HEK293 (cell line): ENCODE measurements around the gene DEFB119.

Source experiments
- CTCF ChIA-PET: fragments of 350-600 bp; formaldehyde crosslinking; extraction: SDS; loops from one replicate; lab custom pipeline; 2021; ENCODE audit warnings: antibody characterized with exemption; lab: Yijun Ruan, JAX
- POLR2A ChIA-PET: fragments of 300-600 bp; formaldehyde crosslinking; extraction: SDS; loops from one replicate; lab custom pipeline; 2020; ENCODE audit warnings: antibody characterized with exemption, inconsistent platforms; lab: Yijun Ruan, JAX
- H3K27ac ChIP-seq: fragments of 200-500 bp; sonication (Bioruptor generic); 2 replicates; pipeline ENCODE4 v1.5.1; 2014; ENCODE audit warnings: low read depth, low read length, control low read depth, inconsistent platforms; ENCODE audit errors: extremely low read depth
- H3K36me3 ChIP-seq, 2 experiments: fragments of 200-500 bp in 1 of 2; sonication (Bioruptor generic) in 1 of 2; 1 replicate in 1 of 2; 2 replicates in 1 of 2; pipeline ENCODE4 v1.5.1; 2014 to 2017; ENCODE audit warnings: inconsistent platforms in 2 of 2, low read length in 2 of 2; ENCODE audit not compliant: control insufficient read depth in 2 of 2, insufficient read depth in 1 of 2
- H3K4me1 ChIP-seq: fragments of 200-500 bp; sonication (Bioruptor generic); 2 replicates; pipeline ENCODE4 v1.5.1; 2014; ENCODE audit warnings: mild to moderate bottlenecking, low read length, inconsistent platforms; ENCODE audit not compliant: control insufficient read depth, insufficient read depth
- H3K4me3 ChIP-seq: 2 replicates; pipeline ENCODE4 v1.5.1; 2011; ENCODE audit warnings: low read depth, mild to moderate bottlenecking, control low read depth, low read length, moderate library complexity
- H3K9me3 ChIP-seq: fragments of 200-500 bp; sonication (Bioruptor generic); 2 replicates; pipeline ENCODE4 v1.5.1; 2014; ENCODE audit warnings: low read depth, low read length, inconsistent platforms; ENCODE audit not compliant: control insufficient read depth, insufficient read depth
- CTCF ChIP-seq: fragments of 450-650 bp; formaldehyde crosslinking; IDR thresholded peaks from 2 replicates; pipeline ENCODE4 v1.5.1; 2016; ENCODE audit warnings: missing biosample characterization, missing genetic modification characterization
- GLI4 ChIP-seq: fragments of 450-650 bp; formaldehyde crosslinking; IDR thresholded peaks from 2 replicates; pipeline ENCODE4 v1.5.1; 2016; ENCODE audit warnings: missing biosample characterization, missing genetic modification characterization
- MYNN ChIP-seq: fragments of 450-650 bp; formaldehyde crosslinking; IDR thresholded peaks from 2 replicates; pipeline ENCODE4 v1.5.1; 2016; ENCODE audit warnings: missing biosample characterization, missing genetic modification characterization, borderline replicate concordance
- OVOL3 ChIP-seq: fragments of 450-650 bp; formaldehyde crosslinking; IDR thresholded peaks from 2 replicates; pipeline ENCODE4 v1.5.1; 2016; ENCODE audit warnings: missing biosample characterization, missing genetic modification characterization
- SETDB1 ChIP-seq: IDR thresholded peaks from one replicate; pipeline ENCODE4 v1.6.1; 2017; ENCODE audit warnings: mild to moderate bottlenecking, low read length, moderate library complexity, mixed read lengths; ENCODE audit not compliant: insufficient read length
- ZBTB20 ChIP-seq: fragments of 450-650 bp; formaldehyde crosslinking; IDR thresholded peaks from 2 replicates; pipeline ENCODE4 v1.5.1; 2016; ENCODE audit warnings: missing biosample characterization, missing genetic modification characterization
- ZBTB7A ChIP-seq: fragments of 450-650 bp; formaldehyde crosslinking; IDR thresholded peaks from 2 replicates; pipeline ENCODE4 v1.5.1; 2016; ENCODE audit warnings: low read depth, missing biosample characterization, missing genetic modification characterization
- ZNF112 ChIP-seq: fragments of 450-650 bp; formaldehyde crosslinking; IDR thresholded peaks from 2 replicates; pipeline ENCODE4 v1.5.0; 2017; ENCODE audit warnings: missing biosample characterization, missing genetic modification characterization
- ZNF148 ChIP-seq: fragments of 450-650 bp; formaldehyde crosslinking; IDR thresholded peaks from 2 replicates; pipeline ENCODE4 v1.5.0; 2017; ENCODE audit warnings: missing biosample characterization, missing genetic modification characterization, borderline replicate concordance
- ZNF394 ChIP-seq: fragments of 450-650 bp; formaldehyde crosslinking; IDR thresholded peaks from 2 replicates; pipeline ENCODE4 v1.5.1; 2016; ENCODE audit warnings: missing biosample characterization, missing genetic modification characterization, mild to moderate bottlenecking, moderate library complexity, borderline replicate concordance
- ZNF529 ChIP-seq: fragments of 450-650 bp; formaldehyde crosslinking; IDR thresholded peaks from 2 replicates; pipeline ENCODE4 v1.5.1; 2017; ENCODE audit warnings: missing genetic modification characterization, missing biosample characterization; ENCODE audit not compliant: insufficient replicate concordance
- ZNF530 ChIP-seq: fragments of 450-650 bp; formaldehyde crosslinking; IDR thresholded peaks from 2 replicates; pipeline ENCODE4 v1.5.1; 2016; ENCODE audit warnings: low read depth, missing biosample characterization, missing genetic modification characterization
- ZNF585B ChIP-seq: fragments of 450-650 bp; formaldehyde crosslinking; IDR thresholded peaks from 2 replicates; pipeline ENCODE4 v1.5.1; 2016; ENCODE audit warnings: missing biosample characterization, missing genetic modification characterization
- ZNF600 ChIP-seq: fragments of 450-650 bp; formaldehyde crosslinking; IDR thresholded peaks from 2 replicates; pipeline ENCODE4 v1.5.1; 2016; ENCODE audit warnings: missing biosample characterization, missing genetic modification characterization
- ZNF621 ChIP-seq: fragments of 450-650 bp; formaldehyde crosslinking; IDR thresholded peaks from 2 replicates; pipeline ENCODE4 v1.5.1; 2017; ENCODE audit warnings: missing biosample characterization, missing genetic modification characterization
- ZNF670 ChIP-seq: fragments of 450-650 bp; formaldehyde crosslinking; IDR thresholded peaks from 2 replicates; pipeline ENCODE4 v1.5.1; 2016; ENCODE audit warnings: missing biosample characterization, missing genetic modification characterization, low read depth
- ZNF747 ChIP-seq: fragments of 450-650 bp; formaldehyde crosslinking; IDR thresholded peaks from 2 replicates; pipeline ENCODE4 v1.5.1; 2016; ENCODE audit warnings: missing biosample characterization, missing genetic modification characterization
- ZNF76 ChIP-seq: fragments of 450-650 bp; formaldehyde crosslinking; IDR thresholded peaks from 2 replicates; pipeline ENCODE4; 2016; ENCODE audit warnings: low read depth, missing biosample characterization, missing genetic modification characterization, borderline replicate concordance
- ZNF768 ChIP-seq: fragments of 450-650 bp; formaldehyde crosslinking; IDR thresholded peaks from 2 replicates; pipeline ENCODE4 v1.5.1; 2018; ENCODE audit warnings: missing biosample characterization, mild to moderate bottlenecking, missing genetic modification characterization
- ZNF776 ChIP-seq: fragments of 450-650 bp; formaldehyde crosslinking; IDR thresholded peaks from 2 replicates; pipeline ENCODE4 v1.5.0; 2017; ENCODE audit warnings: missing biosample characterization, missing genetic modification characterization, borderline replicate concordance
- ZNF777 ChIP-seq: fragments of 450-650 bp; formaldehyde crosslinking; IDR thresholded peaks from 2 replicates; pipeline ENCODE4 v1.5.1; 2017; ENCODE audit warnings: missing biosample characterization, missing genetic modification characterization, borderline replicate concordance
- ZNF792 ChIP-seq: fragments of 450-650 bp; formaldehyde crosslinking; IDR thresholded peaks from 2 replicates; pipeline ENCODE4 v1.5.1; 2016; ENCODE audit warnings: missing biosample characterization, missing genetic modification characterization
- TF ChIP-seq, protein P1 (sequence below): fragments of 450-650 bp; formaldehyde crosslinking; IDR thresholded peaks from 2 replicates; pipeline ENCODE4 v1.5.1; 2016; ENCODE audit warnings: missing biosample characterization, missing genetic modification characterization
- TF ChIP-seq, protein P2 (sequence below): fragments of 450-650 bp; formaldehyde crosslinking; IDR thresholded peaks from 2 replicates; pipeline ENCODE4 v1.5.1; 2017; ENCODE audit warnings: missing biosample characterization, missing genetic modification characterization
- TF ChIP-seq, protein P3 (sequence below): fragments of 450-650 bp; formaldehyde crosslinking; IDR thresholded peaks from 2 replicates; pipeline ENCODE4 v1.5.1; 2016; ENCODE audit warnings: missing biosample characterization, missing genetic modification characterization

DEFB119 gene

DNA sequence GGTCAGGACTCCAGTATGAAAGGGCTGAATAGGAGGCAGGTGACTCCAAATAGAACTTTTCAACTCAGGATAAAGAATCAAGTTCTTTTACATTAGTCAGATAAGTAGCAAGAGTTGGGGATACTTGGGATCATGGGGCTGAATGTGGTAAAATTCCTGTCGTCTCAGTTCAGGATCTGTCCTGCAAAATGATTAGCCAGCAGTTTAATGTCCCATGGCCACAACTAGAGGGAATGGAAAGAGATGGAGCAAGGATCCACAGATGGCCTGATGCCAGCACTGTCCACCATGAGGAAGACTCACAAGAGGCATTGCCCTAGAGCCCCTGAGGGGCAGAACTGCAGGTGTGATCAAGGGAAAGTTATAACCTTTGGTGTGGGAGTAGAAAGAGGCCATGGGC lies 13.5 kb upstream of the DEFB119 start (continued):
- no peak for TF ChIP-seq ZNF768 (tag by site-specific recombination)
- TF ChIP-seq, protein P1, sequence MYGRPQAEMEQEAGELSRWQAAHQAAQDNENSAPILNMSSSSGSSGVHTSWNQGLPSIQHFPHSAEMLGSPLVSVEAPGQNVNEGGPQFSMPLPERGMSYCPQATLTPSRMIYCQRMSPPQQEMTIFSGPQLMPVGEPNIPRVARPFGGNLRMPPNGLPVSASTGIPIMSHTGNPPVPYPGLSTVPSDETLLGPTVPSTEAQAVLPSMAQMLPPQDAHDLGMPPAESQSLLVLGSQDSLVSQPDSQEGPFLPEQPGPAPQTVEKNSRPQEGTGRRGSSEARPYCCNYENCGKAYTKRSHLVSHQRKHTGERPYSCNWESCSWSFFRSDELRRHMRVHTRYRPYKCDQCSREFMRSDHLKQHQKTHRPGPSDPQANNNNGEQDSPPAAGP (tag by site-specific recombination): no peak
- no peak for TF ChIP-seq ZNF394
- no peak for TF ChIP-seq ZNF585B (tag by site-specific recombination)
- no peak for TF ChIP-seq MYNN (tag by site-specific recombination)
- no peak for TF ChIP-seq ZNF621 (tag by site-specific recombination)
- TF ChIP-seq ZNF777: no peak
- TF ChIP-seq ZNF600 (tag by site-specific recombination): no peak

- ChIA-PET CTCF (interaction anchor here (1.4 kb wide), 1 partner anchor 108 kb away, joined by 4 read pairs; no protein-coding TSS in a partner anchor), POLR2A (no interaction called here)
- H3K9me3 ChIP-seq: no peaks in the 10 kb centered on the region
- no peaks in the 10 kb centered on the region for H3K4me1 ChIP-seq
- H3K36me3 ChIP-seq: no peaks in the 10 kb centered on the region
- no peak overlapping the region for H3K27ac ChIP-seq
- no peak overlapping the region for H3K4me3 ChIP-seq
- no peak for TF ChIP-seq ZNF792 (tag by site-specific recombination)
- TF ChIP-seq ZNF670 (tag by site-specific recombination): no peak
- no peak for TF ChIP-seq ZNF530 (tag by site-specific recombination)
- TF ChIP-seq, protein P1 (tag by site-specific recombination): no peak
- TF ChIP-seq ZNF747 (tag by site-specific recombination): no peak
- TF ChIP-seq OVOL3 (tag by site-specific recombination): no peak
- TF ChIP-seq ZNF148 (tag by site-specific recombination): no peak
- no peak for TF ChIP-seq SETDB1
- TF ChIP-seq ZNF112 (tag by site-specific recombination): no peak
These were observed 4.5 kb upstream of the DEFB119 start for GRCh38 chr20:31394900-31395299.

GRCh38 chr20:31392836-31393235 lies 2.4 kb upstream of the DEFB119 start:
- ChIA-PET POLR2A (no interaction called here), CTCF (interaction anchor here (0.5 to 1.1 kb wide), 2 partner anchors 47 to 1211 kb away, joined by 3 to 4 read pairs; no protein-coding TSS in a partner anchor)
- Histone ChIP-seq H3K36me3 (no peaks in the 10 kb centered on the region), H3K27ac (no peak overlapping the region), H3K4me3 (no peak overlapping the region), H3K9me3 (no peaks in the 10 kb centered on the region), H3K4me1 (no peaks in the 10 kb centered on the region)
- TF ChIP-seq ZNF76 (tag by site-specific recombination) (no peak), ZBTB20 (tag by site-specific recombination) (no peak), ZBTB7A (tag by site-specific recombination) (no peak), GLI4 (tag by site-specific recombination) (no peak), ZNF776 (no peak), ZNF529 (tag by site-specific recombination) (no peak), CTCF (tag by site-specific recombination) (no peak)
- TF ChIP-seq, protein P2, sequence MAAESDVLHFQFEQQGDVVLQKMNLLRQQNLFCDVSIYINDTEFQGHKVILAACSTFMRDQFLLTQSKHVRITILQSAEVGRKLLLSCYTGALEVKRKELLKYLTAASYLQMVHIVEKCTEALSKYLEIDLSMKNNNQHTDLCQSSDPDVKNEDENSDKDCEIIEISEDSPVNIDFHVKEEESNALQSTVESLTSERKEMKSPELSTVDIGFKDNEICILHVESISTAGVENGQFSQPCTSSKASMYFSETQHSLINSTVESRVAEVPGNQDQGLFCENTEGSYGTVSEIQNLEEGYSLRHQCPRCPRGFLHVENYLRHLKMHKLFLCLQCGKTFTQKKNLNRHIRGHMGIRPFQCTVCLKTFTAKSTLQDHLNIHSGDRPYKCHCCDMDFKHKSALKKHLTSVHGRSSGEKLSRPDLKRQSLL (tag by site-specific recombination): no peak
- TF ChIP-seq, protein P3, sequence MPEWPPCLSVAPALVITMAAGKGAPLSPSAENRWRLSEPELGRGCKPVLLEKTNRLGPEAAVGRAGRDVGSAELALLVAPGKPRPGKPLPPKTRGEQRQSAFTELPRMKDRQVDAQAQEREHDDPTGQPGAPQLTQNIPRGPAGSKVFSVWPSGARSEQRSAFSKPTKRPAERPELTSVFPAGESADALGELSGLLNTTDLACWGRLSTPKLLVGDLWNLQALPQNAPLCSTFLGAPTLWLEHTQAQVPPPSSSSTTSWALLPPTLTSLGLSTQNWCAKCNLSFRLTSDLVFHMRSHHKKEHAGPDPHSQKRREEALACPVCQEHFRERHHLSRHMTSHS (tag by site-specific recombination): no peak
